Activated CD8-positive, alpha-beta memory T cell treated with anti-CD3 and anti-CD28 coated beads for 1 hour (primary cell): ENCODE measurements around the gene SHB.

Experiments used
- DNase-seq, 2 donors: peaks; one replicate each; pipeline ENCODE4 v3.0.0-alpha.2; 2020; ENCODE audit warnings: low read depth in 1 of 2; ENCODE audit errors: extremely low read depth in 1 of 2

Gene SHB

GRCh38 chr9:38010918-38011704, 57.9 kb downstream of the SHB start:
- no peak for DNase-seq

GRCh38 chr9:38009990-38010389, 59.0 kb downstream of the SHB start:
- DNase-seq = no peak

GRCh38 chr9:38009035-38009501, 60.0 kb downstream of the SHB start:
- no peak for DNase-seq

GRCh38 chr9:38008168-38009034, 60.6 kb downstream of the SHB start:
- no peak for DNase-seq

GRCh38 chr9:38007016-38007415, 62.0 kb downstream of the SHB start:
- no peak for DNase-seq

GRCh38 chr9:38006163-38006562, 62.9 kb downstream of the SHB start:
- DNase-seq = no peak

GRCh38 chr9:38004809-38005560, 64.0 kb downstream of the SHB start:
- DNase-seq = no peak

GRCh38 chr9:38003946-38004808, 64.8 kb downstream of the SHB start:
- no peak for DNase-seq

GRCh38 chr9:38003230-38003629, 65.8 kb downstream of the SHB start:
- no peak for DNase-seq

GRCh38 chr9:38001430-38001829, 67.6 kb downstream of the SHB start:
- no peak for DNase-seq

- DNase-seq = no peak
These were observed 68.3 kb downstream of the SHB start for GRCh38 chr9:38000735-38001134.

GRCh38 chr9:38000332-38000731, 68.7 kb downstream of the SHB start:
- DNase-seq = no peak

- DNase-seq = no peak
These were observed 69.3 kb downstream of the SHB start for GRCh38 chr9:37999588-38000189.

- no peak for DNase-seq
These were observed 70.0 kb downstream of the SHB start for GRCh38 chr9:37998881-37999587.

GRCh38 chr9:37997636-37998374, 71.2 kb downstream of the SHB start:
- no peak for DNase-seq

- no peak for DNase-seq
These were observed 72.2 kb downstream of the SHB start for GRCh38 chr9:37996819-37997217.

- DNase-seq = no peak
These were observed 72.8 kb downstream of the SHB start for GRCh38 chr9:37995961-37996818.

GRCh38 chr9:37995348-37995737, 73.7 kb downstream of the SHB start:
- DNase-seq = no peak
